GM21447 (cell line): Measurements from ENCODE around the gene PCSK4.
"Not testable (repeated sequence)": the region's sequence is repeated elsewhere in the genome, so short reads cannot be mapped to it uniquely, and the experiment has no call there.

Experiments
- ATAC-seq: cut with Tn5 transposase; IDR thresholded peaks from one replicate; pipeline ENCODE4 v1.9.1; 2021; ENCODE audit not compliant: unreplicated experiment

The PCSK4 gene

DNA sequence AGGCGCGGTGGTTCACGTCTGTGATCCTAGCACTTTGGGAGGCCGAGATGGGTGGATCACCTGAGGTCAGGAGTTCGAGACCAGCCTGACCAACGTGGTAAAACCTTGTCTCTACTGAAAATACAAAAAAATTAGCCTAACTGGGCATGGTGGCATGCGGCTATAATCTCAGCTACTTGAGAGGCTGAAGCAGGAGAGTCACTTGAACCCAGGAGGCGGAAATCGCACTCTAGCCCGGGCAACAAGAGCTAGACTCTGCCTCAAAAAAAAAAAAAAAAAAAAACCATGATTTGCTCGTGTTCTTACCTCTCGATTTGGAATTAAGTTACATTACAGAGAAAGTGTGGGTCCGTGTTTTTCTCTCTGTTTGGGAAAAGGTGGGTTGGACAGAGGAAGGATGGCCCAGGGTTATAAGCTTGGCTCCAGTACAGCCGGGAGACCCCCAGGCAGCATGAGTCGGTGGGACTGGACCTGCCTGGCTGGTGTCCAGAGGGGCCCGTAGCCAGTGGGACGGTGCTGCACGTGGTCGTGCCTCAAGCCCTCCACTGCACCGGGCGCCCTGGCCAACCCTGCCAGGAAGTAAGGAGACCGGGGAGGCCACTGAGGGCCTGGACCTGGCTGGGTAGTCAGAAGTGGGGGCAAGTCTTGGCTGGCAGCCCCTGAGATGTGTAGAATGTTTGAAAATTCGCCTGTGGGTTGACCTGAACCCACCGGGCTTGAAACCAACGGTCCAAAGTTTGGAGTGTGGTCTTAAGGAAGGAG lies 48.3 kb downstream of the PCSK4 start:
- ATAC-seq = no peak

DNA sequence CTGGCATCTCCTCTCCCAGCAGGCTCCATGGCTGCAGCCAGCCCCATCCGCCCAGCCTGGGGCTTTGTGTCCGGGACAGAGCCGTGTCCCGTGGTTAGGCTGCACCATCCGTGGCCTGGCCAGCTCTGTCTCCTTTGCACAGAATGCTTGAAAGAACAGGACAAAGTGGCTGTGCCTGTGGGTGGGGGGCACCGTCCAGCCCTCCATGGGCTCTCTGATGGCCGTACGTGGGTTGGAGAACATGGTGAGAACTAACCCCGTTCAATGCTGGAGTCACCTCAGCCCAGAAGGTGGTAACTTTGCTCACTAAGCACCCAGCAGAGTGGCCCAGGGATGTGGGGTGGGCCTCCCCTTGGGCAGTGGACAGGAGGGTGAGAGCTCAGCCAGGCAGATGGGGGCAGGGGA lies 49.1 kb downstream of the PCSK4 start:
- ATAC-seq = no peak

DNA sequence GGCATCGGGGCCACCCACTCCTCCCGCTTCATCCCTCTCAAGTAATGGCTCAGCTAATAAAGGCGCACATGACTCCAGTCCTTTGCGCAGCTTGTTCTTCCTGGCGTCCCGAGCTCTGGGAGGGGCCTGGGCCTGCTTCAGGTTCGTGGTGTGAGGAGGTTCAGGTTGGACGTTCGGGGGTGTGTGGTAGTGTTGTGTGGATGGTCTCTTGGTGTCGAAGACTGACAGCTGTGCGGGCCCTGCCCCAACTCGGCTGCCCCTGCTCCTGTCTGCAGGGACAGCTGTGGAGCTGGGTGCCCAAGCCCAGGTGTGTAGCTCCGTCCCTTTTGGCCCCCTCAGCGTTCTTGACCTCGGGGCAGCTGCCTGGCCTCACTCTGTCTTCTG lies 49.7 kb downstream of the PCSK4 start:
- no peak for ATAC-seq

DNA sequence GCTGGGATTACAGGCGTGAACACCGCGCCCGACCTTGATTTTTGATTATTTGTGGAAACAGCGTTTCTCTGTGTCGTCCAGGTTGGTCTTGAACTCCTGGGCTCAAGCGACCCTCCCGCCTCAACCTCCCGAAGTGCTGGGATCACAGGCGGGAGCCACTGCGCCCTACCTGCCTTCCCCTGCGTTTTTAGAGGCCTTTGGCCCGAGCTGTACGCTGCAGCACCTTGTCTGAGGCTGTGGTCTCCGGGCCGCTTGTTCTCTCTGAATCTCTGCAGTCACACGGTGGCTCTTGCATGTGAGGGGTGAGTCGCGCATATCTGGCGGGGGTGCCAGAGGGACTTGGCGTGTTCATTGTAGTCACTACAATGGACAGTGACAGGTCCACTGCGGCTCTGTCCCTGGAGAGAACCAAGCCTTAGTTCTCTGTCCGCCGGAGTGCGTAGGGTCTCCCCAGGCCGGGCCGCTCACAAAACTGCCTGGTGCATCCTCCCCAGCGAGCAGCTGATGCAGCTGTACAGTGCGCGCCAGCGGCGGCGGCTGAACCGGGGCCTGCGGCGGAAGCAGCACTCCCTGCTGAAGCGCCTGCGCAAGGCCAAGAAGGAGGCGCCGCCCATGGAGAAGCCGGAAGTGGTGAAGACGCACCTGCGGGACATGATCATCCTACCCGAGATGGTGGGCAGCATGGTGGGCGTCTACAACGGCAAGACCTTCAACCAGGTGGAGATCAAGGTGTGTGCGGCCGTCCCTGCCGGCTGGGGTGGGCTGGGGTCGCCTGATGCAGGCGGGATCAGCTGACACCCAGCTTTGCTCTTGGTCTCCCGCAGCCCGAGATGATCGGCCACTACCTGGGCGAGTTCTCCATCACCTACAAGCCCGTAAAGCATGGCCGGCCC lies 50.4 kb downstream of the PCSK4 start:
- ATAC-seq = not testable (repeated sequence)

DNA sequence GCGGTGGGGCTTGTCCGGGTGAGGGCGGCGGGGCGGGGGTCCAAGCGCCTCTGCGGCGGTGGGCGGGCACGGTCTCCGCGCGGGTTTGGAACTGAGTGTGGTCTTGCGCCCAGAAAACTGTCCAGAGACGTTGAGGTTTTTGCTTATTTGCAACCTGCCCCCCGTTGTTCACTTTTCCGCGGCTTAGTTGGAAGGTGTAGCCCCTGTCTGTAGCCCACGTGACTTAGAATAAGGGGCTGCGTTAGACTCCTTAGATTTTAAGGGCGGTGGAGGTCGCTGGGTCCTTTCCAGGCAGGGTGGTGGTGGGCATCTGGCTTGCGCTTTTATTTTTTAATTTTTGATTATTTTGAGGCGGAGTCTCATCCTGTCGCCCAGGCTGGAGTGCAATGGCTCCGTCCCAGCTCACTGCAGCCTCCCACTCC lies 51.2 kb downstream of the PCSK4 start:
- ATAC-seq = no peak

DNA sequence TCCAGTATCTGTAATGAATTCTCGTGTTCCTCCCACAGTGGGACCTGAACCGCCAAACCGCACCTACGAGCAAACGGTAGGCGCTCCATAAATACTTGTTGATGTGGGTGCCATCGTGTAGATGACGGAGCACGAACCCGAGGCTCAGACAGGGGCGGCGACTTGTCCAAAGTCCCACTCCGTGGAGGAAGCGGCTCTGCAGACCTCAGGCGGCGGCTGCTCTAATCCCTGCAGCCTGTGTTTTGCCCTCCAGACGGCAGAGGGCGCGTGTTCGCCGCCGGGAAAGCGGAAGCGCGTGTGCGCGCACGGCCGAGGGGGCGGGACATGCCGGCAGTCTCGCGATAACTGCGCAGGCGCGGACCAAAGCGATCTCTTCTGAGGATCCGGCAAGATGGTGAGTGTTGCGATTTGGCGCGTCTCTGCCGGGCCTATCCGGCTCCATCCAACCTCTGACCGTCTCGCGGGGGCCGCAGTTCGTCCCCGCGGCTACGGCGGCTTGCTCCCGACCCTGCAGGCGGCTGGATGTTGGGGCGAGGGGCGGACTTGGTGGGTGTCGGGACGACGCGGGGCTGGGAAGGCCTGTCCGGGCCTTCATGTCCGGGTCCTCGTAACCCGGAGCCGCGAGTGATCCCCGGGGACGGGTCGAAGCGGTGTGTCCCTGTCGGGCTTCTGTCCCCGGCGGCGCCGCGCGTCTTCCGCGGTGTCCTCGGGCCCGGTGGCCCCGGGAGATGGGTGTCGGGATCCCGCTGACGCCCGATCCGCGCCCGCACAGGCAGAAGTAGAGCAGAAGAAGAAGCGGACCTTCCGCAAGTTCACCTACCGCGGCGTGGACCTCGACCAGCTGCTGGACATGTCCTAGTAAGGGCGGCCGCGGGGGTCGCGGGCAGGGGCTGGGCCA lies 51.9 kb downstream of the PCSK4 start, which contains the start of gene RPS15:
TSS of gene RPS15 (plus strand) at position 362 of the 898 bp plus-strand sequence. CDS start at position 392, 30 bp downstream.
- ATAC-seq = peak; percentile 78

- no peak for ATAC-seq
Measured at GRCh38 chr19:1437609-1438008, 52.5 kb downstream of the PCSK4 start.

- no peak for ATAC-seq
Measured at GRCh38 chr19:1435378-1435989, 54.7 kb downstream of the PCSK4 start.

- no peak for ATAC-seq
Measured at GRCh38 chr19:1434577-1435060, 55.5 kb downstream of the PCSK4 start.

- ATAC-seq = no peak
Measured at GRCh38 chr19:1434040-1434366, 56.1 kb downstream of the PCSK4 start.

- no peak for ATAC-seq
Measured at GRCh38 chr19:1433119-1434039, 56.8 kb downstream of the PCSK4 start.

- ATAC-seq = no peak
Measured at GRCh38 chr19:1432507-1432887, 57.7 kb downstream of the PCSK4 start.

DNA sequence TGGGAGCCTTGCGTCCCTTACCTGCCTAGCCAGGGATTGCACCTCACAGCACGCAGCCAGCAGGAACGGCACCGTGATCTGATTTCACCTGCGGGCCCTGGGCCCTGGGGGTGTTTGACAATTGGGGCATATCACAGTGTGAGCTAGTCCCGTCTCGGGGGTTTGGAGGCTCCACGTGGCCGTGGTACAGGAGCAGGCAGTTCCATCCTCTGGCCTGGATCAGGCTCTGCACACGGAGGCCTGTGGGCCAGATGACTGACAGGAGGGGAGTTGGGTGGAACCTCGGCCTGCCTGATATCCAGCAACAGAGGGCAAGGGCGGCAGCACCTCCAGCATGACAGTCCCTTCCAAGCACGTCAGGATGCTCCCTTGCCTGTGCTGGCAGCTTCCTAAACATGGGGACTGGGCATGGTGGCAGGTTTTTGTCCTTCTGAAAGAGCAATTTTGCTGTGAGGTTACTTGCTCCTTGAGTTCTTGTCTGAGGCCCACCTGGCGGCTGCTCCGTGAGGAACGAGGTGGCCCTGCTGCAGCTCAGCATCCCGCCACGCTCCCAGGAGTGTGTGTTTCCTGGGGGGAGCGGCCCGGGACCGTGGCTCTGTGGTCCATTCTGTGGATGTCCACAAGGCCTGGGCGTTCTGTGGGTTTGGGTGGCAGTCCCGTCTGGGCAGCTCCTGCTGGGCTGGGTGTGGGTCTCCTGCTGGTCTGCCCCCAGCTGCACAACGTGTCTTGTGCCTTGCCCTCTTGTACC lies 58.2 kb downstream of the PCSK4 start:
- ATAC-seq = no peak
